Neural cell (in vitro differentiated cells): ENCODE data around the gene TAGLN. TPM values are rescaled to one million over a fixed set of nuclear protein-coding genes. Genes with fewer than 3 reads are reported as not detected.

Experiments used
- H2AFZ ChIP-seq: fragments of 200-600, 300-800 bp; sonication (generic), shearing (Covaris generic); 2 replicates; pipeline ENCODE4 v1.6.0; 2014; ENCODE audit warnings: low read depth, mild to moderate bottlenecking, antibody characterized with exemption, low read length, moderate library complexity
- H3F3A ChIP-seq: fragments of 200-600 bp; shearing (Covaris generic); 2 replicates; pipeline ENCODE4 v1.6.1; 2016; ENCODE audit warnings: mild to moderate bottlenecking, moderate library complexity, mixed read lengths, antibody characterized with exemption, low read length; ENCODE audit not compliant: insufficient read depth, poor library complexity, severe bottlenecking
- H3K27ac ChIP-seq: fragments of 200-600, 300-800 bp; sonication (generic), shearing (Covaris generic); 2 replicates; pipeline ENCODE4 v1.5.1; 2014; ENCODE audit warnings: mild to moderate bottlenecking, low read length, moderate library complexity
- H3K27me3 ChIP-seq: fragments of 300-800, 200-600 bp; sonication (generic), shearing (Covaris generic); 2 replicates; pipeline ENCODE4 v1.6.0; 2014; ENCODE audit warnings: mild to moderate bottlenecking, low read depth, low read length, moderate library complexity; ENCODE audit not compliant: insufficient read depth
- H3K36me3 ChIP-seq: fragments of 300-800, 200-600 bp; sonication (generic), shearing (Covaris generic); 2 replicates; pipeline ENCODE4 v1.5.1; 2014; ENCODE audit warnings: mild to moderate bottlenecking, antibody characterized with exemption, low read length, moderate library complexity; ENCODE audit not compliant: insufficient read depth
- H3K4me2 ChIP-seq: fragments of 300-800, 200-600 bp; sonication (generic), shearing (Covaris generic); 2 replicates; pipeline ENCODE4 v1.6.0; 2014; ENCODE audit warnings: mild to moderate bottlenecking, low read length
- H3K4me3 ChIP-seq: fragments of 300-800, 200-600 bp; sonication (generic), shearing (Covaris generic); 2 replicates; pipeline ENCODE4 v1.5.1; 2014; ENCODE audit warnings: mild to moderate bottlenecking, low read length, moderate library complexity
- H3K79me2 ChIP-seq: fragments of 200-600 bp; shearing (Covaris generic); replicated peaks from 2 replicates; pipeline ENCODE4 v1.6.0; 2014; ENCODE audit warnings: mild to moderate bottlenecking, low read length, moderate library complexity; ENCODE audit not compliant: insufficient read depth
- H3K9ac ChIP-seq: fragments of 300-800, 200-600 bp; sonication (generic), shearing (Covaris generic); 2 replicates; pipeline ENCODE4 v1.6.1; 2016; ENCODE audit warnings: mild to moderate bottlenecking, low read length, mixed read lengths
- H3K9me2 ChIP-seq: fragments of 200-600 bp; shearing (Covaris generic); 2 replicates; pipeline ENCODE4 v1.6.1; 2016; ENCODE audit warnings: mild to moderate bottlenecking, low read length, mixed read lengths; ENCODE audit not compliant: insufficient read depth
- H3K9me3 ChIP-seq: fragments of 200-600, 300-800 bp; sonication (generic), shearing (Covaris generic); 2 replicates; pipeline ENCODE4 v1.6.1; 2016; ENCODE audit warnings: mild to moderate bottlenecking, mixed run types, low read length, moderate library complexity, mixed read lengths
- H4K20me1 ChIP-seq: fragments of 200-600 bp; shearing (Covaris generic); 2 replicates; pipeline ENCODE4 v1.6.1; 2016; ENCODE audit warnings: mild to moderate bottlenecking, mixed run types; ENCODE audit not compliant: insufficient read depth
- EP300 ChIP-seq: fragments of 450-650 bp; conservative IDR thresholded peaks from 2 replicates; pipeline ENCODE4 v1.6.1; 2014; ENCODE audit warnings: antibody characterized with exemption, mild to moderate bottlenecking, moderate library complexity; ENCODE audit not compliant: poor library complexity, severe bottlenecking
- EZH2 ChIP-seq: fragments of 200-600, 300-800 bp; shearing (Covaris generic), sonication (generic); IDR thresholded peaks from 2 replicates; pipeline ENCODE4 v1.6.1; 2014; ENCODE audit warnings: antibody characterized with exemption, low read length, borderline replicate concordance, mild to moderate bottlenecking; ENCODE audit not compliant: insufficient read depth, poor library complexity, severe bottlenecking
- MXI1 ChIP-seq: fragments of 450-650 bp; conservative IDR thresholded peaks from 2 replicates; pipeline ENCODE4 v1.6.1; 2014; ENCODE audit warnings: antibody characterized with exemption, mild to moderate bottlenecking; ENCODE audit not compliant: poor library complexity, severe bottlenecking
- POLR2AphosphoS5 ChIP-seq: IDR thresholded peaks from 2 replicates; pipeline ENCODE4 v1.6.1; 2012
- RAD21 ChIP-seq: fragments of 450-650 bp; conservative IDR thresholded peaks from 2 replicates; pipeline ENCODE4 v1.6.1; 2014; ENCODE audit warnings: antibody characterized with exemption, mild to moderate bottlenecking, moderate library complexity
- SMC3 ChIP-seq: fragments of 450-650 bp; conservative IDR thresholded peaks from 2 replicates; pipeline ENCODE4 v1.6.1; 2014; ENCODE audit warnings: antibody characterized with exemption, mild to moderate bottlenecking, moderate library complexity; ENCODE audit not compliant: poor library complexity
- TAF1 ChIP-seq: IDR thresholded peaks from 2 replicates; pipeline ENCODE4 v1.6.1; 2012; ENCODE audit warnings: low read depth
- polyA plus RNA-seq: library from polyadenylated mRNA; depleted of rRNA; stranded (reverse); fragments of >200 nt; gene quantifications from 2 replicates; pipeline ENCODE4 v1.2.3, GENCODE V29; 2014
- TF ChIP-seq, protein P1 (sequence below): fragments of 450-650 bp; IDR thresholded peaks from 2 replicates; pipeline ENCODE4 v1.5.1; 2014; ENCODE audit warnings: antibody characterized with exemption, mild to moderate bottlenecking, moderate library complexity; ENCODE audit not compliant: poor library complexity, severe bottlenecking
- TF ChIP-seq, protein P2 (sequence below): IDR thresholded peaks from 2 replicates; pipeline ENCODE4 v1.6.1; 2012; ENCODE audit warnings: borderline replicate concordance

TAGLN gene
- polyA plus RNA-seq, 1 donor from 2014 or later: 15.7 TPM

- Histone ChIP-seq H3K4me2 (no peak overlapping the region), H3F3A (no peaks in the 10 kb centered on the region), H3K4me3 (no peak overlapping the region), H4K20me1 (no peaks in the 10 kb centered on the region), H3K9me3 (no peaks in the 10 kb centered on the region), H2AFZ (no peak overlapping the region), H3K27ac (no peak overlapping the region), H3K9me2 (no peaks in the 10 kb centered on the region), H3K27me3 (no peaks in the 10 kb centered on the region), H3K9ac (no peak overlapping the region), H3K79me2 (no peaks in the 10 kb centered on the region), H3K36me3 (peaks cover 4% of the 10 kb centered on the region)
- no peak for TF ChIP-seq POLR2AphosphoS5
- no peak for TF ChIP-seq EZH2
- TF ChIP-seq, protein P1, sequence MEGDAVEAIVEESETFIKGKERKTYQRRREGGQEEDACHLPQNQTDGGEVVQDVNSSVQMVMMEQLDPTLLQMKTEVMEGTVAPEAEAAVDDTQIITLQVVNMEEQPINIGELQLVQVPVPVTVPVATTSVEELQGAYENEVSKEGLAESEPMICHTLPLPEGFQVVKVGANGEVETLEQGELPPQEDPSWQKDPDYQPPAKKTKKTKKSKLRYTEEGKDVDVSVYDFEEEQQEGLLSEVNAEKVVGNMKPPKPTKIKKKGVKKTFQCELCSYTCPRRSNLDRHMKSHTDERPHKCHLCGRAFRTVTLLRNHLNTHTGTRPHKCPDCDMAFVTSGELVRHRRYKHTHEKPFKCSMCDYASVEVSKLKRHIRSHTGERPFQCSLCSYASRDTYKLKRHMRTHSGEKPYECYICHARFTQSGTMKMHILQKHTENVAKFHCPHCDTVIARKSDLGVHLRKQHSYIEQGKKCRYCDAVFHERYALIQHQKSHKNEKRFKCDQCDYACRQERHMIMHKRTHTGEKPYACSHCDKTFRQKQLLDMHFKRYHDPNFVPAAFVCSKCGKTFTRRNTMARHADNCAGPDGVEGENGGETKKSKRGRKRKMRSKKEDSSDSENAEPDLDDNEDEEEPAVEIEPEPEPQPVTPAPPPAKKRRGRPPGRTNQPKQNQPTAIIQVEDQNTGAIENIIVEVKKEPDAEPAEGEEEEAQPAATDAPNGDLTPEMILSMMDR: no peak
- TF ChIP-seq RAD21: no peak
- no peak for TF ChIP-seq SMC3
- no peak for TF ChIP-seq EP300
- TF ChIP-seq, protein P2, sequence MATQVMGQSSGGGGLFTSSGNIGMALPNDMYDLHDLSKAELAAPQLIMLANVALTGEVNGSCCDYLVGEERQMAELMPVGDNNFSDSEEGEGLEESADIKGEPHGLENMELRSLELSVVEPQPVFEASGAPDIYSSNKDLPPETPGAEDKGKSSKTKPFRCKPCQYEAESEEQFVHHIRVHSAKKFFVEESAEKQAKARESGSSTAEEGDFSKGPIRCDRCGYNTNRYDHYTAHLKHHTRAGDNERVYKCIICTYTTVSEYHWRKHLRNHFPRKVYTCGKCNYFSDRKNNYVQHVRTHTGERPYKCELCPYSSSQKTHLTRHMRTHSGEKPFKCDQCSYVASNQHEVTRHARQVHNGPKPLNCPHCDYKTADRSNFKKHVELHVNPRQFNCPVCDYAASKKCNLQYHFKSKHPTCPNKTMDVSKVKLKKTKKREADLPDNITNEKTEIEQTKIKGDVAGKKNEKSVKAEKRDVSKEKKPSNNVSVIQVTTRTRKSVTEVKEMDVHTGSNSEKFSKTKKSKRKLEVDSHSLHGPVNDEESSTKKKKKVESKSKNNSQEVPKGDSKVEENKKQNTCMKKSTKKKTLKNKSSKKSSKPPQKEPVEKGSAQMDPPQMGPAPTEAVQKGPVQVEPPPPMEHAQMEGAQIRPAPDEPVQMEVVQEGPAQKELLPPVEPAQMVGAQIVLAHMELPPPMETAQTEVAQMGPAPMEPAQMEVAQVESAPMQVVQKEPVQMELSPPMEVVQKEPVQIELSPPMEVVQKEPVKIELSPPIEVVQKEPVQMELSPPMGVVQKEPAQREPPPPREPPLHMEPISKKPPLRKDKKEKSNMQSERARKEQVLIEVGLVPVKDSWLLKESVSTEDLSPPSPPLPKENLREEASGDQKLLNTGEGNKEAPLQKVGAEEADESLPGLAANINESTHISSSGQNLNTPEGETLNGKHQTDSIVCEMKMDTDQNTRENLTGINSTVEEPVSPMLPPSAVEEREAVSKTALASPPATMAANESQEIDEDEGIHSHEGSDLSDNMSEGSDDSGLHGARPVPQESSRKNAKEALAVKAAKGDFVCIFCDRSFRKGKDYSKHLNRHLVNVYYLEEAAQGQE: no peak
- TF ChIP-seq MXI1: no peak
- no peak for TF ChIP-seq TAF1
Measured at GRCh38 chr11:117251506-117251905, 52.3 kb downstream of the TAGLN start.

GRCh38 chr11:117255966-117256365 is 56.8 kb downstream of the TAGLN start:
- peaks cover 6% of the 10 kb centered on the region for H3K36me3 ChIP-seq
- H3K79me2 ChIP-seq: no peaks in the 10 kb centered on the region
- no peaks in the 10 kb centered on the region for H3K9me3 ChIP-seq
- H3K9ac ChIP-seq: no peak overlapping the region
- no peak overlapping the region for H3K4me3 ChIP-seq
- H3K4me2 ChIP-seq: no peak overlapping the region
- TF ChIP-seq, protein P1: no peak
- TF ChIP-seq EP300 (no peak), TAF1 (no peak), RAD21 (no peak), SMC3 (no peak), MXI1 (no peak), EZH2 (no peak), POLR2AphosphoS5 (no peak)
- TF ChIP-seq, protein P2: no peak
- H2AFZ ChIP-seq: no peak overlapping the region
- no peak overlapping the region for H3K27ac ChIP-seq
- H3F3A ChIP-seq: no peaks in the 10 kb centered on the region
- H4K20me1 ChIP-seq: no peaks in the 10 kb centered on the region
- no peaks in the 10 kb centered on the region for H3K27me3 ChIP-seq
- H3K9me2 ChIP-seq: no peaks in the 10 kb centered on the region
